ENCODE measurements around the gene FAXDC2.
A peak's percentile ranks its signal among the peaks of the same experiment; 100 is the strongest.

- TF ChIP-seq TAF1 (IDR thresholded peaks at IDR 0.05; ENCODE audit: borderline replicate concordance, low read depth, low read length) (no peak), POLR2A (IDR thresholded peaks at IDR 0.05; ENCODE audit: low read depth, low read length) (no peak), POLR2AphosphoS5 (IDR thresholded peaks at IDR 0.05; ENCODE audit: low read depth, low read length) (0 out of 2 replicates have a peak, but pooled peaks have one; percentile 5)
Observed at GRCh38 chr5:154773326-154773725, 77.1 kb downstream of the FAXDC2 start.

Measured in GM12892 (cell line).